ENCODE measurements around the gene POU3F1.

- TF ChIP-seq CTCF (IDR thresholded peaks at IDR 0.05) = no peak
- no peak for TF ChIP-seq POLR2A (IDR thresholded peaks at IDR 0.05)
Observed at GRCh38 chr1:38092256-38092655, 45.7 kb upstream of the POU3F1 start.
